Karpas-422 (cell line): ENCODE measurements around the gene ALOX12. TPM values are rescaled to one million over a fixed set of nuclear protein-coding genes. Genes with fewer than 3 reads are reported as not detected.
"Not testable (repeated sequence)": the region's sequence is repeated elsewhere in the genome, so short reads cannot be mapped to it uniquely, and the experiment has no call there.

Experiments
- DNase-seq: peaks from one replicate; pipeline ENCODE4 v3.0.0-alpha.2; 2015
- H2AFZ ChIP-seq: fragments of 200-600 bp; sonication (generic); 2 replicates; pipeline ENCODE4 v1.6.1; 2014; ENCODE audit warnings: antibody characterized with exemption, low read length, mixed read lengths
- H3K27ac ChIP-seq: fragments of 200-600 bp; sonication (generic); 2 replicates; pipeline ENCODE4 v1.5.1; 2014; ENCODE audit warnings: mild to moderate bottlenecking, low read length, moderate library complexity
- H3K27me3 ChIP-seq: fragments of 200-600 bp; sonication (generic); 2 replicates; pipeline ENCODE4 v1.6.1; 2014; ENCODE audit warnings: low read length, mixed read lengths
- H3K36me3 ChIP-seq: fragments of 200-600 bp; sonication (generic); 2 replicates; pipeline ENCODE4 v1.6.1; 2014; ENCODE audit warnings: low read length, mixed read lengths; ENCODE audit not compliant: insufficient read depth
- H3K4me1 ChIP-seq: fragments of 200-600 bp; sonication (generic); 2 replicates; pipeline ENCODE4 v1.6.1; 2014; ENCODE audit warnings: mild to moderate bottlenecking, low read length, mixed read lengths
- H3K4me2 ChIP-seq: fragments of 200-600 bp; sonication (generic); 2 replicates; pipeline ENCODE4 v1.6.1; 2014; ENCODE audit warnings: low read length, low read depth, mild to moderate bottlenecking; ENCODE audit not compliant: poor library complexity, severe bottlenecking
- H3K4me3 ChIP-seq: fragments of 200-600 bp; sonication (generic); 2 replicates; pipeline ENCODE4 v1.5.1; 2014; ENCODE audit warnings: mild to moderate bottlenecking, antibody characterized with exemption, low read length, mixed read lengths
- H3K79me2 ChIP-seq: fragments of 200-600 bp; sonication (generic); 2 replicates; pipeline ENCODE4 v1.6.1; 2014; ENCODE audit warnings: mild to moderate bottlenecking, low read length, mixed read lengths
- H3K9ac ChIP-seq: fragments of 200-600 bp; sonication (generic); 2 replicates; pipeline ENCODE4 v1.6.0; 2014; ENCODE audit warnings: low read length
- H3K9me2 ChIP-seq: fragments of 200-600 bp; sonication (generic), shearing (Covaris generic); replicated peaks from 2 replicates; pipeline ENCODE4 v1.6.0; 2014; ENCODE audit warnings: mild to moderate bottlenecking, low read length, moderate library complexity; ENCODE audit not compliant: insufficient read depth
- H3K9me3 ChIP-seq: fragments of 300-700, 200-600 bp; sonication (generic); 2 replicates; pipeline ENCODE4 v1.6.1; 2014; ENCODE audit warnings: low read length, mixed read lengths
- H4K20me1 ChIP-seq: fragments of 200-600 bp; sonication (generic); 2 replicates; pipeline ENCODE4 v1.6.1; 2014; ENCODE audit warnings: mild to moderate bottlenecking, antibody characterized with exemption, low read length, low read depth; ENCODE audit not compliant: insufficient read depth
- total RNA-seq: library from RNA; depleted of rRNA; stranded (reverse); fragments of >200 nt; shearing (Covaris generic); gene quantifications from 2 replicates; pipeline ENCODE4 v1.2.3, GENCODE V29; 2014; ENCODE audit warnings: low replicate concordance

The ALOX12 gene
- total RNA-seq, 1 experiment from 2014 or later, result not detected

DNA sequence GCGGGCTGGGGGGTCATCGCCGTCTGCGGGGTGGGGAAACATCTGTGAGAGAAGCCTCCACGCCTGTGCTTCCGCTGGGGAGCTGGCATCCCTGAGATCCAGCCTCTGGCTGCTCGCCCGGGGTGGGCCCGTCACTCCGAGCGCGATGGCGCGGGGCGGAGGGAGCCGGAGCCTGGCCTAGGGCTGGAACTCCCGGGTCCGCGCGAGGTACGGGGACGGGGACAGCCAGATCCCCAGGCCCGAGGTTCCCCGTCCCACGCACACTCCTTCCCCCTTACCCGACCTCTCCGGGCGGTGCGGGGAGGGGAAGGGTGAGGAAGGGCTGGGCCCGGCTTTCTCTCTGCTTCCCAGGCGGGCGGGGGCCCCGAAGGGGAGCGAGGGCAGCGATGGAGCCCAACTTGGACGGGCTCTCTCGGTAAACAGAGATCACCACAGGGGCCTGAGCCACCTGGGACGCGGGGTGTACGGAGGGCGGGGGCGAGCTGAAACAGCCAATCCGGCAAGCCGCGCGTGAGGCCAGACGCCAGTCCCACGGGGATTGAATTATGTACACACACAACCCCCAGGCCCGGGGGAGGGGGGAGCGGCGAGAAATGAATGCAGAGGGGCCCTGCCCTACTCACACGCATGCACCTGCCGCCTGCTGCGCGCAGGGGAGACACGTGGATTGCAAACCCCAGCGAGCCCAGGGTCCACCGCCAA, 47.8 kb downstream of the ALOX12 start, which contains the start of gene SLC16A11:
TSS of gene SLC16A11 (minus strand) at position 596 of the 702 bp plus-strand sequence. CDS start at position 17, 579 bp downstream.
- Histone ChIP-seq H3K27me3 (no peaks in the 10 kb centered on the region), H2AFZ (no peak within 1 kb of the TSS), H3K79me2 (no peaks in the 10 kb centered on the region), H3K36me3 (no peaks in the 10 kb centered on the region), H3K4me2 (no peak within 1 kb of the TSS), H3K9me2 (no peaks in the 10 kb centered on the region), H3K4me3 (no peak within 1 kb of the TSS), H4K20me1 (no peaks in the 10 kb centered on the region), H3K4me1 (peaks cover 8% of the 10 kb centered on the region), H3K9me3 (no peaks in the 10 kb centered on the region), H3K27ac (no peak within 1 kb of the TSS), H3K9ac (no peak within 1 kb of the TSS)
- no peak for DNase-seq

GRCh38 chr17:7045492-7046126, 49.8 kb downstream of the ALOX12 start:
- Histone ChIP-seq H3K9me3 (no peaks in the 10 kb centered on the region), H3K4me3 (no peak overlapping the region), H3K9me2 (no peaks in the 10 kb centered on the region), H3K4me1 (peaks cover 8% of the 10 kb centered on the region), H3K4me2 (no peak overlapping the region), H3K9ac (no peak overlapping the region), H2AFZ (no peak overlapping the region), H3K79me2 (no peaks in the 10 kb centered on the region), H3K27ac (no peak overlapping the region), H3K27me3 (no peaks in the 10 kb centered on the region), H3K36me3 (no peaks in the 10 kb centered on the region), H4K20me1 (no peaks in the 10 kb centered on the region)
- DNase-seq, result peak; percentile 82

- no peak overlapping the region for H2AFZ ChIP-seq
- no peaks in the 10 kb centered on the region for H3K36me3 ChIP-seq
- no peaks in the 10 kb centered on the region for H3K9me2 ChIP-seq
- peak overlapping the region; percentile 17 for H3K4me2 ChIP-seq
- no peak overlapping the region for H3K27ac ChIP-seq
- peaks cover 8% of the 10 kb centered on the region for H3K4me1 ChIP-seq
- no peak for DNase-seq
- H3K4me3 ChIP-seq, result no peak overlapping the region
- H3K9me3 ChIP-seq, result no peaks in the 10 kb centered on the region
- no peaks in the 10 kb centered on the region for H3K27me3 ChIP-seq
- H3K79me2 ChIP-seq, result no peaks in the 10 kb centered on the region
- H4K20me1 ChIP-seq, result no peaks in the 10 kb centered on the region
- no peak overlapping the region for H3K9ac ChIP-seq
Observed at GRCh38 chr17:7046127-7046724, 50.4 kb downstream of the ALOX12 start.

- H3K9ac ChIP-seq, H3K9me3 ChIP-seq, H3K27me3 ChIP-seq, H3K4me1 ChIP-seq, H3K4me3 ChIP-seq, H3K79me2 ChIP-seq, H2AFZ ChIP-seq, H4K20me1 ChIP-seq, H3K27ac ChIP-seq, H3K36me3 ChIP-seq, H3K9me2 ChIP-seq: not testable (repeated sequence)
- peak overlapping the region; percentile 17 for H3K4me2 ChIP-seq
- peak; percentile 72 for DNase-seq
Observed at GRCh38 chr17:7046725-7047397, 51.0 kb downstream of the ALOX12 start.

DNA sequence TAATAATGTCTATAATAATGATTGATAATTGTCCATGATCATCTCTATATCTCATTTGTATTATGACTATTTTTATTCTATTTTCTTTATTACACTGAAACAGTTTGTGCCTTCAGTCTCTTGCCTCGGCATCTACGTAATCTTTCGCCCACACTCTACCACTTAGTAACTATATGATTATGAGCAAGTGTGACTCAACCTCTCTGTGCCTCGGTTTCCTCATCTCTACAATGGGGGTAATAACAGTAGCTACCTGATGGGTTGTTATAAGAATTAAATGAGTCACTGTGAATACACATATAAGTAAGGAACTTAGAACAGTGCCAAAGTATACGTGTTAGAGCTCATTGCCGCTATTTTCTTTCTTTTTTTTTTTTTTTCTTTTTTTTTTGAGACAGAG, 51.7 kb downstream of the ALOX12 start:
- Histone ChIP-seq H3K79me2 (no peaks in the 10 kb centered on the region), H3K4me3 (no peak overlapping the region), H3K27ac (no peak overlapping the region), H2AFZ (no peak overlapping the region), H3K27me3 (no peaks in the 10 kb centered on the region), H3K36me3 (no peaks in the 10 kb centered on the region), H3K9me3 (no peaks in the 10 kb centered on the region), H3K9ac (no peak overlapping the region), H3K4me1 (peaks cover 8% of the 10 kb centered on the region), H3K9me2 (no peaks in the 10 kb centered on the region), H4K20me1 (no peaks in the 10 kb centered on the region), H3K4me2 (no peak overlapping the region)
- DNase-seq, result no peak

DNA sequence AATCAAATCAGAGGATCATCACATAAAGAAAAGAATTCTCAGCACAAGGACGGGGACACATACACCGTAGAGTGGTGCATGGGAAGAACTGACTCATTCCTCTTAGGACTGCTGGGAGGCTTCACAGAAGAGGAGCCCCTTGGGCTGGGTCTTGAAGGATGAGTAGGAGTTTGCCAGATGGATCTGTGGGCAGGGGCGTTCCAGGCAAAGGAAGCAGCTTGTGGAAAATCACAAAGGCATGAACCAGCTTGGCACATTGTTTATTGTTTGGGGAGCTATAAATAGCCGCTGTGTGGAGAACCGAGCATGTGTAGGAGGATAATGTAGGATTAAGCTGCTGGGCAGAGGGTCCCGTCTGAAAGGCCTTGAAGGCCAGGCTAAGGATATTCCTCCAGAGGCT, 53.1 kb downstream of the ALOX12 start:
- Histone ChIP-seq H3K4me2 (no peak overlapping the region), H3K9ac (no peak overlapping the region), H2AFZ (no peak overlapping the region)

DNA sequence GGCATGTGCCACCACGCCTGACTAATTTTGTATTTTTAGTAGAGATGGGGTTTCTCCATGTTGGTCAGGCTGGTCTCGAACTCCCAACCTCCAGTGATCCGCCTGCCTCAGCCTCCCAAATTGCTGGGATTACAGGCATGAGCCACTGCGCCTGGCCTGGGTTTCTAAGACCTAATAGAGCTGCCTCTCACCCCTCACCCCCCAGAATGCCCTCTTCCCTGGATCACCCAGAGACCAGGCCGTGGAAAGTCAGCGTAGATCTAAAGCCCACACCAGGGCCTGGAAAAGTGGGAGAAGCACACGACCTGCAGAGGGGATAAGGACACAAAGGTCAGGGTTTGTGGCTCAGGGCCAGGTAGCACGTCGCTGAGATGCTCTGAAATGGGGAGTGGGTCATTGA, 54.7 kb downstream of the ALOX12 start:
- H3K79me2 ChIP-seq, DNase-seq, H4K20me1 ChIP-seq: not testable (repeated sequence)

More for the DNA sequence above, 53.1 kb downstream of the ALOX12 start:
- no peaks in the 10 kb centered on the region for H3K9me2 ChIP-seq
- no peak for DNase-seq
- H3K4me3 ChIP-seq, result no peak overlapping the region
- H3K9me3 ChIP-seq, result no peaks in the 10 kb centered on the region
- H3K27ac ChIP-seq, result no peak overlapping the region
- H3K79me2 ChIP-seq, result no peaks in the 10 kb centered on the region
- H3K36me3 ChIP-seq, result no peaks in the 10 kb centered on the region
- H3K4me1 ChIP-seq, result peaks cover 8% of the 10 kb centered on the region
- H4K20me1 ChIP-seq, result no peaks in the 10 kb centered on the region
- no peaks in the 10 kb centered on the region for H3K27me3 ChIP-seq

GRCh38 chr17:7056386-7056785, 60.5 kb downstream of the ALOX12 start:
- no peaks in the 10 kb centered on the region for H3K79me2 ChIP-seq
- no peak overlapping the region for H2AFZ ChIP-seq
- no peak overlapping the region for H3K27ac ChIP-seq
- no peaks in the 10 kb centered on the region for H3K4me1 ChIP-seq
- no peak overlapping the region for H3K9ac ChIP-seq
- no peaks in the 10 kb centered on the region for H3K36me3 ChIP-seq
- no peaks in the 10 kb centered on the region for H4K20me1 ChIP-seq
- no peaks in the 10 kb centered on the region for H3K9me2 ChIP-seq
- H3K4me3 ChIP-seq, result no peak overlapping the region
- no peaks in the 10 kb centered on the region for H3K27me3 ChIP-seq
- no peak for DNase-seq
- no peaks in the 10 kb centered on the region for H3K9me3 ChIP-seq
- no peak overlapping the region for H3K4me2 ChIP-seq

More for the DNA sequence above, 54.7 kb downstream of the ALOX12 start:
- not testable (repeated sequence) for H3K36me3 ChIP-seq, H3K4me1 ChIP-seq, H3K4me2 ChIP-seq, H3K9me3 ChIP-seq, H3K27ac ChIP-seq, H3K4me3 ChIP-seq, H3K9me2 ChIP-seq, H2AFZ ChIP-seq, H3K9ac ChIP-seq, H3K27me3 ChIP-seq
